CD14-positive monocyte (primary cell): Measurements from ENCODE around the gene CA4. TPM values are rescaled to one million over a fixed set of nuclear protein-coding genes. Genes with fewer than 3 reads are reported as not detected.
"Not testable (repeated sequence)": the region's sequence is repeated elsewhere in the genome, so short reads cannot be mapped to it uniquely, and the experiment has no call there.

Experiments
- DNase-seq, 3 donors: peaks; one replicate each; pipeline ENCODE4 v3.0.0-alpha.2; 2011 to 2022
- H2AFZ ChIP-seq: 2 replicates; pipeline ENCODE4 v1.6.0; 2012; ENCODE audit warnings: mild to moderate bottlenecking, low read depth, low read length, inconsistent platforms; ENCODE audit not compliant: insufficient read depth, poor library complexity, severe bottlenecking
- H3K27ac ChIP-seq, 2 donors: 1 replicate in 1 of 2; 2 replicates in 1 of 2; pipeline ENCODE4 v1.5.1; 2012 to 2013; ENCODE audit warnings: low read length in 2 of 2, control low read depth in 1 of 2, inconsistent platforms in 1 of 2, low read depth in 1 of 2, mild to moderate bottlenecking in 1 of 2
- H3K27me3 ChIP-seq, 2 donors: one replicate each; pipeline versions ENCODE4 v1.6.0 to v1.6.1; 2011 to 2013; ENCODE audit warnings: low read length in 2 of 2; ENCODE audit not compliant: control insufficient read depth in 2 of 2, insufficient read depth in 2 of 2
- H3K36me3 ChIP-seq, 2 donors: replicated peaks in 1 of 2; 1 replicate in 1 of 2; 2 replicates in 1 of 2; pipeline versions ENCODE4 v1.5.1 to v1.6.1; 2012 to 2013; ENCODE audit warnings: low read length in 2 of 2, control low read depth in 1 of 2, inconsistent platforms in 1 of 2, mild to moderate bottlenecking in 1 of 2; ENCODE audit not compliant: insufficient read depth in 2 of 2, control insufficient read depth in 1 of 2
- H3K4me1 ChIP-seq, 2 donors: 1 replicate in 1 of 2; 2 replicates in 1 of 2; pipeline versions ENCODE4 v1.5.1 to v1.6.1; 2012 to 2013; ENCODE audit warnings: low read length in 2 of 2, control low read depth in 1 of 2, inconsistent platforms in 1 of 2, mild to moderate bottlenecking in 1 of 2, moderate library complexity in 1 of 2; ENCODE audit not compliant: insufficient read depth in 2 of 2, control insufficient read depth in 1 of 2
- H3K4me2 ChIP-seq: replicated peaks from 2 replicates; pipeline ENCODE3; 2012; ENCODE audit warnings: low read length, moderate library complexity, mild to moderate bottlenecking; ENCODE audit not compliant: poor library complexity, severe bottlenecking; ENCODE audit errors: extremely low read depth
- H3K4me3 ChIP-seq, 3 experiments: fragments of 200-600 bp in 1 of 3; sonication (generic) in 1 of 3; replicated peaks in 1 of 3; 1 replicate in 2 of 3; 2 replicates in 1 of 3; pipeline ENCODE4 v1.5.1; 2011 to 2013; ENCODE audit warnings: low read length in 3 of 3, mild to moderate bottlenecking in 3 of 3, control low read depth in 2 of 3, low read depth in 2 of 3, inconsistent platforms in 1 of 3, moderate library complexity in 1 of 3
- H3K79me2 ChIP-seq: 2 replicates; pipeline ENCODE4 v1.6.0; 2012; ENCODE audit warnings: mild to moderate bottlenecking, control low read depth, inconsistent platforms, low read length, moderate library complexity; ENCODE audit not compliant: insufficient read depth
- H3K9ac ChIP-seq: 2 replicates; pipeline ENCODE4 v1.6.0; 2017; ENCODE audit warnings: low read length, mild to moderate bottlenecking; ENCODE audit not compliant: insufficient read depth, poor library complexity, severe bottlenecking
- H3K9me3 ChIP-seq, 2 donors: replicated peaks in 1 of 2; 1 replicate in 1 of 2; 2 replicates in 1 of 2; pipeline versions ENCODE4 v1.5.1 to v1.6.1; 2012 to 2013; ENCODE audit warnings: low read length in 2 of 2, control low read depth in 1 of 2; ENCODE audit not compliant: control insufficient read depth in 1 of 2, insufficient read depth in 1 of 2
- H4K20me1 ChIP-seq: 2 replicates; pipeline ENCODE4 v1.6.0; 2012; ENCODE audit warnings: mild to moderate bottlenecking, low read length, control low read depth, moderate library complexity; ENCODE audit not compliant: insufficient read depth
- H3K27ac Mint-ChIP-seq, 7 donors: one replicate each; pipeline ENCODE4 v1.8.0; 2020; ENCODE audit warnings: mild to moderate bottlenecking in 7 of 7, mixed read lengths in 7 of 7, moderate library complexity in 6 of 7, inconsistent platforms in 2 of 7
- H3K27me3 Mint-ChIP-seq, 3 donors: one replicate each; pipeline ENCODE4 v1.8.0; 2021 to 2022; ENCODE audit warnings: low read depth in 3 of 3, mild to moderate bottlenecking in 3 of 3, mixed read lengths in 3 of 3, moderate library complexity in 3 of 3, inconsistent platforms in 1 of 3
- H3K36me3 Mint-ChIP-seq, 2 donors: one replicate each; pipeline ENCODE4 v1.8.0; 2020; ENCODE audit warnings: mixed read lengths in 2 of 2, inconsistent platforms in 1 of 2, mild to moderate bottlenecking in 1 of 2
- H3K4me1 Mint-ChIP-seq: one replicate; pipeline ENCODE4 v1.8.0; 2020; ENCODE audit warnings: mild to moderate bottlenecking, mixed read lengths
- H3K4me3 Mint-ChIP-seq, 2 donors: one replicate each; pipeline ENCODE4 v1.8.0; 2020; ENCODE audit warnings: mild to moderate bottlenecking in 2 of 2, mixed read lengths in 2 of 2, moderate library complexity in 1 of 2
- H3K9me3 Mint-ChIP-seq, 7 donors: one replicate each; pipeline ENCODE4 v1.8.0; 2020 to 2022; ENCODE audit warnings: mixed read lengths in 7 of 7, mild to moderate bottlenecking in 6 of 7, moderate library complexity in 6 of 7, inconsistent platforms in 2 of 7
- WGBS: methylation state at CpG from one replicate; pipeline ENCODE4 v1.1.5; 2013; ENCODE audit warnings: missing lambda C conversion rate; ENCODE audit not compliant: insufficient coverage; 5-methylcytosine and 5-hydroxymethylcytosine counted together
- intact Hi-C, 2 donors: fragments of 100-400 bp; cut with micrococcal nuclease; formaldehyde crosslinking; loops; one replicate each; pipeline versions ENCODE4 v1.15.0 to v1.15.1; 2023
- polyA plus RNA-seq, 3 donors: library from polyadenylated mRNA; depleted of rRNA in 1 of 3; unstranded in 2 of 3; stranded (reverse) in 1 of 3; fragments of 300-500 nt in 2 of 3; fragments of >200 nt in 1 of 3; fragmentation: Illumina TruSeq in 2 of 3; gene quantifications; 1 replicate in 2 of 3; 2 replicates in 1 of 3; pipeline ENCODE4 v1.2.3, GENCODE V29; 2012 to 2021
- TF ChIP-seq, protein P1 (sequence below): fragments of 200-600 bp; IDR thresholded peaks from one replicate; pipeline ENCODE4 v1.8.0; 2022; ENCODE audit warnings: antibody characterized with exemption, mild to moderate bottlenecking

The CA4 gene
- polyA plus RNA-seq, 3 donors = not detected

DNA sequence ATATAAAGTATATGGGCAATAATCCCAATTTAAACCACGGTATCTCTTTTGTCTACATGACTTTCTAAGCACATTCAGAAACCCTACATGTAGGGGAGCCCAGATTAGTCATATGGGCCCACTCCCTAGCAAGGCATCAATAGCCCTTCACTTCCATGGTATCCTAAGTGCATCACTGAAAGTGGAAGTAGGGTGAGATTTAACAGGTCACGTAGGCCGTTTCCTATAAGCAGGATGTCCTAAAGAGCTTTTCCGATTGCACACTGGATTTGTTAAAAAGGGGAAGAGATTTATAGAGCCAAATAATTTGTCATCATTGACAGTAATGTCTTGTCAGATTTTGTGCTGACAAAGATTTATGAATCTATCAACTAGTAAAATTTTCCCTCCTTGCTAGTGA lies 39.0 kb downstream of the CA4 start:
- no peak overlapping the region for H3K9ac ChIP-seq
- H3K79me2 ChIP-seq = no peaks in the 10 kb centered on the region
- no peak overlapping the region for H3K4me3 Mint-ChIP-seq
- no peaks in the 10 kb centered on the region for H3K9me3 ChIP-seq
- H3K27me3 ChIP-seq = no peaks in the 10 kb centered on the region
- peak in 1 of 3 donors; percentile 24 for DNase-seq
- no peaks in the 10 kb centered on the region for H3K9me3 Mint-ChIP-seq
- no peak overlapping the region for H3K4me3 ChIP-seq
- H4K20me1 ChIP-seq = peaks cover 22% of the 10 kb centered on the region
- no CpG with 5 or more reads among the region's 4 CpGs for WGBS
- peaks cover 71 to 83% of the 10 kb centered on the region in 2 donors for H3K36me3 Mint-ChIP-seq
- no peak overlapping the region for H2AFZ ChIP-seq
- peak overlapping the region in 1 of 2 donors; percentile 45 for H3K27ac ChIP-seq
- peaks cover 29% of the 10 kb centered on the region for H3K4me1 Mint-ChIP-seq
- intact Hi-C loops = no loop called here
- no peaks in the 10 kb centered on the region for H3K27me3 Mint-ChIP-seq
- no peak overlapping the region for H3K4me2 ChIP-seq
- peak overlapping the region in 3 of 7 donors; percentile 19 to 38 (median 25) for H3K27ac Mint-ChIP-seq
- H3K36me3 ChIP-seq = peaks cover 70 to 81% of the 10 kb centered on the region in 2 donors
- H3K4me1 ChIP-seq = peaks cover 12 to 31% of the 10 kb centered on the region in 2 donors
- TF ChIP-seq, protein P1, sequence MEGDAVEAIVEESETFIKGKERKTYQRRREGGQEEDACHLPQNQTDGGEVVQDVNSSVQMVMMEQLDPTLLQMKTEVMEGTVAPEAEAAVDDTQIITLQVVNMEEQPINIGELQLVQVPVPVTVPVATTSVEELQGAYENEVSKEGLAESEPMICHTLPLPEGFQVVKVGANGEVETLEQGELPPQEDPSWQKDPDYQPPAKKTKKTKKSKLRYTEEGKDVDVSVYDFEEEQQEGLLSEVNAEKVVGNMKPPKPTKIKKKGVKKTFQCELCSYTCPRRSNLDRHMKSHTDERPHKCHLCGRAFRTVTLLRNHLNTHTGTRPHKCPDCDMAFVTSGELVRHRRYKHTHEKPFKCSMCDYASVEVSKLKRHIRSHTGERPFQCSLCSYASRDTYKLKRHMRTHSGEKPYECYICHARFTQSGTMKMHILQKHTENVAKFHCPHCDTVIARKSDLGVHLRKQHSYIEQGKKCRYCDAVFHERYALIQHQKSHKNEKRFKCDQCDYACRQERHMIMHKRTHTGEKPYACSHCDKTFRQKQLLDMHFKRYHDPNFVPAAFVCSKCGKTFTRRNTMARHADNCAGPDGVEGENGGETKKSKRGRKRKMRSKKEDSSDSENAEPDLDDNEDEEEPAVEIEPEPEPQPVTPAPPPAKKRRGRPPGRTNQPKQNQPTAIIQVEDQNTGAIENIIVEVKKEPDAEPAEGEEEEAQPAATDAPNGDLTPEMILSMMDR = no peak

DNA sequence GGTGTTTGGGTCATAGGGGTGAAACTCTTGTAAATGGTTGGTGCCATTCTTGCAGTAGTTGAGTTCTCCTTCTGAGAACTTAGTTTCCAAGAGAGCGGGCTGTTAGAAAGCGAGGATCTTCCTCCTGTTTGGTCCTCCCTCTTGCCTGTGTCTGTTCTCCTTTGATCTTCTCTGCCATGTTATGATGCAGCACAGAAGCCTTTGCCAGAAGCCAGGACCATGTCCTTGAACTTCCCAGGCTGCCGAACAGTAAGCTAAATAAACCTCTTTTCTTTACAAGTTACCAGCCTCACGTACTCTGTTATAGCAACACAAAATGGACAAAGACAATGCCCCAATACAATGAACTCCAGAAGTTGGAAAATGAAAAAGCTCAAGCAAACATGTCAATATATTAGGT lies 40.3 kb downstream of the CA4 start:
- H3K4me3 ChIP-seq, H3K9me3 Mint-ChIP-seq, intact Hi-C loops, H3K79me2 ChIP-seq, H3K9me3 ChIP-seq, H3K27me3 Mint-ChIP-seq, DNase-seq, H3K9ac ChIP-seq, H2AFZ ChIP-seq, H3K4me2 ChIP-seq, H3K27me3 ChIP-seq, H3K27ac ChIP-seq, H3K4me3 Mint-ChIP-seq: not testable (repeated sequence)
- Mint-ChIP-seq H3K4me1 (peaks cover 29% of the 10 kb centered on the region), H3K27ac (peak overlapping the region in 1 of 7 donors; percentile 14), H3K36me3 (peaks cover 72 to 85% of the 10 kb centered on the region in 2 donors)
- Histone ChIP-seq H4K20me1 (peaks cover 22% of the 10 kb centered on the region), H3K36me3 (peaks cover 72 to 82% of the 10 kb centered on the region in 2 donors), H3K4me1 (peaks cover 12 to 31% of the 10 kb centered on the region in 2 donors)
- 93% methylated on average over 3 of the region's 4 CpGs for WGBS

- H3K4me2 ChIP-seq, H3K27ac Mint-ChIP-seq, H3K4me3 ChIP-seq, H4K20me1 ChIP-seq, H3K27ac ChIP-seq, H3K27me3 Mint-ChIP-seq, H3K27me3 ChIP-seq, H3K9ac ChIP-seq, intact Hi-C loops, H3K9me3 Mint-ChIP-seq, H3K4me3 Mint-ChIP-seq, DNase-seq, H2AFZ ChIP-seq, H3K79me2 ChIP-seq, H3K9me3 ChIP-seq: not testable (repeated sequence)
- Mint-ChIP-seq H3K36me3 (peaks cover 80 to 89% of the 10 kb centered on the region in 2 donors), H3K4me1 (peaks cover 14% of the 10 kb centered on the region)
- no CpG with 5 or more reads among the region's 3 CpGs for WGBS
- Histone ChIP-seq H3K4me1 (peaks cover 3 to 16% of the 10 kb centered on the region in 2 donors), H3K36me3 (peaks cover 78 to 88% of the 10 kb centered on the region in 2 donors)
These were observed 43.3 kb downstream of the CA4 start for GRCh38 chr17:60193032-60193431.
